WTC11 (cell line): ENCODE results near the gene WDR5B. TPM values are rescaled to one million over a fixed set of nuclear protein-coding genes. Genes with fewer than 3 reads are reported as not detected.

Experiments
- ELF4 ChIP-seq: sonication (generic); formaldehyde crosslinking; IDR thresholded peaks from 2 replicates; pipeline ENCODE4 v1.8.1; 2022; ENCODE audit warnings: low read depth, mild to moderate bottlenecking, moderate library complexity, missing genetic modification reagents
- EMX1 ChIP-seq: fragments of 250-450 bp; sonication (Bioruptor Pico); IDR thresholded peaks from 2 replicates; pipeline ENCODE4 v1.8.0; 2021; ENCODE audit warnings: mild to moderate bottlenecking
- FOXJ3 ChIP-seq: sonication (generic); formaldehyde crosslinking; IDR thresholded peaks from 2 replicates; pipeline ENCODE4 v1.9.0; 2021; ENCODE audit warnings: missing genetic modification reagents, mild to moderate bottlenecking, borderline replicate concordance
- FOXP1 ChIP-seq: sonication (generic); formaldehyde crosslinking; IDR thresholded peaks from 2 replicates; pipeline ENCODE4 v1.8.0; 2022; ENCODE audit warnings: missing genetic modification reagents, mild to moderate bottlenecking, moderate library complexity, borderline replicate concordance
- GABPB1 ChIP-seq: sonication (generic); formaldehyde crosslinking; IDR thresholded peaks from 2 replicates; pipeline ENCODE4 v1.8.1; 2023; ENCODE audit warnings: mild to moderate bottlenecking, missing genetic modification reagents
- MXD4 ChIP-seq: fragments of 250-450 bp; sonication (Bioruptor Pico); IDR thresholded peaks from 2 replicates; pipeline ENCODE4 v1.8.0; 2021; ENCODE audit warnings: mild to moderate bottlenecking, moderate library complexity, borderline replicate concordance
- NFE2L1 ChIP-seq: sonication (generic); formaldehyde crosslinking; IDR thresholded peaks from 2 replicates; pipeline ENCODE4 v1.8.1; 2023; ENCODE audit warnings: missing genetic modification reagents
- NR3C1 ChIP-seq: sonication (generic); formaldehyde crosslinking; conservative IDR thresholded peaks from 2 replicates; pipeline ENCODE4 v1.8.1; 2023; ENCODE audit warnings: low read depth, mild to moderate bottlenecking, missing genetic modification reagents
- PRRX2 ChIP-seq: fragments of 250-450 bp; sonication (Bioruptor Pico); IDR thresholded peaks from 2 replicates; pipeline ENCODE4 v1.8.0; 2021; ENCODE audit warnings: mild to moderate bottlenecking
- RORB ChIP-seq: fragments of 250-450 bp; sonication (Bioruptor Pico); IDR thresholded peaks from 2 replicates; pipeline ENCODE4 v1.9.0; 2021; ENCODE audit warnings: mild to moderate bottlenecking
- TEAD4 ChIP-seq: sonication (generic); formaldehyde crosslinking; IDR thresholded peaks from 2 replicates; pipeline ENCODE4 v1.8.0; 2022; ENCODE audit warnings: mild to moderate bottlenecking, missing genetic modification reagents
- TP53 ChIP-seq: sonication (generic); formaldehyde crosslinking; IDR thresholded peaks from 2 replicates; pipeline ENCODE4 v1.8.1; 2023; ENCODE audit warnings: mild to moderate bottlenecking, missing genetic modification reagents
- ZNF219 ChIP-seq: sonication (generic); formaldehyde crosslinking; IDR thresholded peaks from 2 replicates; pipeline ENCODE4 v1.8.0; 2023; ENCODE audit warnings: missing genetic modification reagents, mild to moderate bottlenecking, borderline replicate concordance
- ZNF317 ChIP-seq: sonication (generic); formaldehyde crosslinking; IDR thresholded peaks from 2 replicates; pipeline ENCODE4 v1.8.1; 2023; ENCODE audit warnings: low read depth, mild to moderate bottlenecking, moderate library complexity, missing genetic modification reagents, borderline replicate concordance
- total RNA-seq: library from RNA; stranded (reverse); gene quantifications from 3 replicates; pipeline ENCODE4 v1.2.3, GENCODE V29; 2021
- TF ChIP-seq, protein P1 (sequence below): sonication (generic); formaldehyde crosslinking; IDR thresholded peaks from 2 replicates; pipeline ENCODE4 v1.8.0; 2022; ENCODE audit warnings: missing genetic modification reagents
- TF ChIP-seq, protein P2 (sequence below): sonication (generic); formaldehyde crosslinking; conservative IDR thresholded peaks from 2 replicates; pipeline ENCODE4 v1.8.1; 2022; ENCODE audit warnings: mild to moderate bottlenecking, missing genetic modification reagents
- TF ChIP-seq, protein P3 (sequence below): sonication (generic); formaldehyde crosslinking; IDR thresholded peaks from 2 replicates; pipeline ENCODE4 v1.8.1; 2022; ENCODE audit warnings: mild to moderate bottlenecking, missing genetic modification reagents, moderate library complexity, borderline replicate concordance
- TF ChIP-seq, protein P4 (sequence below): sonication (generic); formaldehyde crosslinking; IDR thresholded peaks from 2 replicates; pipeline ENCODE4 v1.8.1; 2022; ENCODE audit warnings: mild to moderate bottlenecking, moderate library complexity, missing genetic modification reagents
- TF ChIP-seq, protein P5 (sequence below): fragments of 250-450 bp; sonication (Bioruptor Pico); IDR thresholded peaks from 2 replicates; pipeline ENCODE4 v1.9.0; 2021; ENCODE audit warnings: moderate library complexity, mild to moderate bottlenecking, inconsistent platforms, borderline replicate concordance
- TF ChIP-seq, protein P6 (sequence below): fragments of 200-600 bp; IDR thresholded peaks from 2 replicates; pipeline ENCODE4 v1.8.0; 2022; ENCODE audit warnings: antibody characterized with exemption
- TF ChIP-seq, protein P7 (sequence below): sonication (generic); formaldehyde crosslinking; IDR thresholded peaks from 2 replicates; pipeline ENCODE4 v1.8.0; 2022; ENCODE audit warnings: mild to moderate bottlenecking, missing genetic modification reagents
- TF ChIP-seq, protein P8 (sequence below): sonication (generic); formaldehyde crosslinking; IDR thresholded peaks from 2 replicates; pipeline ENCODE4 v1.8.0; 2022; ENCODE audit warnings: mild to moderate bottlenecking, missing genetic modification reagents
- TF ChIP-seq, protein P9 (sequence below): sonication (generic); formaldehyde crosslinking; IDR thresholded peaks from 2 replicates; pipeline ENCODE4 v1.8.1; 2023; ENCODE audit warnings: mild to moderate bottlenecking, missing genetic modification reagents, moderate library complexity

Gene WDR5B
- total RNA-seq, 1 experiment from 2014 or later = 2.8 TPM

DNA sequence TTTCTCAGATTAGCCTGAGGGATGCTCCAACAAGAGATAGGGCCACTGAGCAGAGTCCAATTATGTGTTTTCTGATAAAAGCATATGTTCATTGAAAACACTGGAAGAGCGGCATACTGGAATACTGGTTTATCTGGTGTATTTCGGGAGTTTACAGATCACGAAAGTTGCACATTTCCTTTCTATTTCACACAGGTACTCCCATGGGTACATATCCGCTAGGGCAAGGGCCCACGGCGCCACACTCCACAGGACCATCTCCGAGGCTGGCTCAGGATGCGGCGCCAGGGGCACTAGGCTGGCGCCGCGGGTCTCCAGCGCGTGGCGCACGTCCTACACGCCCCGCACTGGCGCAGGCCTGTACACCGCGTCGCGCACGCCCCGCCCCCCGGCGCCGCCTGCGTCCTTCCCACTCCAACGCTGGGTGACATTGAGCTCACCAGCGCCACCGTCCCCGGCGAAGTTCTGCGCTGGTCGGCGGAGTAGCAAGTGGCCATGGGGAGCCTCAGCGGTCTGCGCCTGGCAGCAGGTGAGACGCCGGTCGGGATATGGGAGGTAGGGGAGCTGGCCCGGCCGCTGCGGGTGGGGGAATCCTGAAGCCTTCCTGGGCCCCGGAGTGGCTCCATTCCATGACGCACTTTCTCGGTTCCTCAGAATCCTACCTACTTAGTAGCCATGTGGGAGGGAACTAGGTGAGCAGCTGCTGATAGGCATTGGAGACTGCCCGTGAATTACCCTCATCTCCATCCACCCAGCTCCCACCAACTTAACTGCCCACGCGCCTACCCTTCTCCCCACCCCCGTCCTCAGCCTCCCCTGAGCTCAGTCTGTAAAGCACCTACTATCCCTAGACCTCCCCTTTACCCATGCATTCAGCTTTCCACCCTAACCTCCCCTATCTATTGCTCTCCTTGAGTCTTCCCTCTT, 31.8 kb downstream of the WDR5B start, which contains the start of gene FAM162A (continued):
- TF ChIP-seq ZNF219 (CRISPR knock-in tag) (0 out of 2 replicates have a peak, but pooled peaks have one; percentile 32), EMX1 (CRISPR knock-in tag) (no peak), NFE2L1 (CRISPR knock-in tag) (no peak; the same call in 1 of the 2 replicates), FOXP1 (CRISPR knock-in tag) (peak; percentile 69), MXD4 (CRISPR knock-in tag) (no peak), TEAD4 (CRISPR knock-in tag) (no peak), GABPB1 (CRISPR knock-in tag) (peak; percentile 49), ZNF317 (CRISPR knock-in tag) (no peak), TP53 (0 out of 2 replicates have a peak, but pooled peaks have one; percentile 37), RORB (CRISPR knock-in tag) (no peak), FOXJ3 (no peak), PRRX2 (CRISPR knock-in tag) (no peak), ELF4 (CRISPR knock-in tag) (no peak), NR3C1 (no peak)
- TF ChIP-seq, protein P1, sequence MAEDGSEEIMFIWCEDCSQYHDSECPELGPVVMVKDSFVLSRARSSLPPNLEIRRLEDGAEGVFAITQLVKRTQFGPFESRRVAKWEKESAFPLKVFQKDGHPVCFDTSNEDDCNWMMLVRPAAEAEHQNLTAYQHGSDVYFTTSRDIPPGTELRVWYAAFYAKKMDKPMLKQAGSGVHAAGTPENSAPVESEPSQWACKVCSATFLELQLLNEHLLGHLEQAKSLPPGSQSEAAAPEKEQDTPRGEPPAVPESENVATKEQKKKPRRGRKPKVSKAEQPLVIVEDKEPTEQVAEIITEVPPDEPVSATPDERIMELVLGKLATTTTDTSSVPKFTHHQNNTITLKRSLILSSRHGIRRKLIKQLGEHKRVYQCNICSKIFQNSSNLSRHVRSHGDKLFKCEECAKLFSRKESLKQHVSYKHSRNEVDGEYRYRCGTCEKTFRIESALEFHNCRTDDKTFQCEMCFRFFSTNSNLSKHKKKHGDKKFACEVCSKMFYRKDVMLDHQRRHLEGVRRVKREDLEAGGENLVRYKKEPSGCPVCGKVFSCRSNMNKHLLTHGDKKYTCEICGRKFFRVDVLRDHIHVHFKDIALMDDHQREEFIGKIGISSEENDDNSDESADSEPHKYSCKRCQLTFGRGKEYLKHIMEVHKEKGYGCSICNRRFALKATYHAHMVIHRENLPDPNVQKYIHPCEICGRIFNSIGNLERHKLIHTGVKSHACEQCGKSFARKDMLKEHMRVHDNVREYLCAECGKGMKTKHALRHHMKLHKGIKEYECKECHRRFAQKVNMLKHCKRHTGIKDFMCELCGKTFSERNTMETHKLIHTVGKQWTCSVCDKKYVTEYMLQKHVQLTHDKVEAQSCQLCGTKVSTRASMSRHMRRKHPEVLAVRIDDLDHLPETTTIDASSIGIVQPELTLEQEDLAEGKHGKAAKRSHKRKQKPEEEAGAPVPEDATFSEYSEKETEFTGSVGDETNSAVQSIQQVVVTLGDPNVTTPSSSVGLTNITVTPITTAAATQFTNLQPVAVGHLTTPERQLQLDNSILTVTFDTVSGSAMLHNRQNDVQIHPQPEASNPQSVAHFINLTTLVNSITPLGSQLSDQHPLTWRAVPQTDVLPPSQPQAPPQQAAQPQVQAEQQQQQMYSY (CRISPR knock-in tag) = peak; percentile 86
- TF ChIP-seq, protein P2, sequence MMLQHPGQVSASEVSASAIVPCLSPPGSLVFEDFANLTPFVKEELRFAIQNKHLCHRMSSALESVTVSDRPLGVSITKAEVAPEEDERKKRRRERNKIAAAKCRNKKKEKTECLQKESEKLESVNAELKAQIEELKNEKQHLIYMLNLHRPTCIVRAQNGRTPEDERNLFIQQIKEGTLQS (CRISPR knock-in tag) = no peak
- TF ChIP-seq, protein P3, sequence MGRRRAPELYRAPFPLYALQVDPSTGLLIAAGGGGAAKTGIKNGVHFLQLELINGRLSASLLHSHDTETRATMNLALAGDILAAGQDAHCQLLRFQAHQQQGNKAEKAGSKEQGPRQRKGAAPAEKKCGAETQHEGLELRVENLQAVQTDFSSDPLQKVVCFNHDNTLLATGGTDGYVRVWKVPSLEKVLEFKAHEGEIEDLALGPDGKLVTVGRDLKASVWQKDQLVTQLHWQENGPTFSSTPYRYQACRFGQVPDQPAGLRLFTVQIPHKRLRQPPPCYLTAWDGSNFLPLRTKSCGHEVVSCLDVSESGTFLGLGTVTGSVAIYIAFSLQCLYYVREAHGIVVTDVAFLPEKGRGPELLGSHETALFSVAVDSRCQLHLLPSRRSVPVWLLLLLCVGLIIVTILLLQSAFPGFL (CRISPR knock-in tag) = no peak; the same call in 1 of the 2 replicates
- TF ChIP-seq, protein P4, sequence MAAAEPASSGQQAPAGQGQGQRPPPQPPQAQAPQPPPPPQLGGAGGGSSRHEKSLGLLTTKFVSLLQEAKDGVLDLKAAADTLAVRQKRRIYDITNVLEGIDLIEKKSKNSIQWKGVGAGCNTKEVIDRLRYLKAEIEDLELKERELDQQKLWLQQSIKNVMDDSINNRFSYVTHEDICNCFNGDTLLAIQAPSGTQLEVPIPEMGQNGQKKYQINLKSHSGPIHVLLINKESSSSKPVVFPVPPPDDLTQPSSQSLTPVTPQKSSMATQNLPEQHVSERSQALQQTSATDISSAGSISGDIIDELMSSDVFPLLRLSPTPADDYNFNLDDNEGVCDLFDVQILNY (CRISPR knock-in tag) = 0 out of 2 replicates have a peak, but pooled peaks have one; percentile 54
- TF ChIP-seq, protein P5, sequence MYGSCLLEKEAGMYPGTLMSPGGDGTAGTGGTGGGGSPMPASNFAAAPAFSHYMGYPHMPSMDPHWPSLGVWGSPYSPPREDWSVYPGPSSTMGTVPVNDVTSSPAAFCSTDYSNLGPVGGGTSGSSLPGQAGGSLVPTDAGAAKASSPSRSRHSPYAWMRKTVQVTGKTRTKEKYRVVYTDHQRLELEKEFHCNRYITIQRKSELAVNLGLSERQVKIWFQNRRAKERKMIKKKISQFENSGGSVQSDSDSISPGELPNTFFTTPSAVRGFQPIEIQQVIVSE (CRISPR knock-in tag) = no peak
- TF ChIP-seq, protein P6, sequence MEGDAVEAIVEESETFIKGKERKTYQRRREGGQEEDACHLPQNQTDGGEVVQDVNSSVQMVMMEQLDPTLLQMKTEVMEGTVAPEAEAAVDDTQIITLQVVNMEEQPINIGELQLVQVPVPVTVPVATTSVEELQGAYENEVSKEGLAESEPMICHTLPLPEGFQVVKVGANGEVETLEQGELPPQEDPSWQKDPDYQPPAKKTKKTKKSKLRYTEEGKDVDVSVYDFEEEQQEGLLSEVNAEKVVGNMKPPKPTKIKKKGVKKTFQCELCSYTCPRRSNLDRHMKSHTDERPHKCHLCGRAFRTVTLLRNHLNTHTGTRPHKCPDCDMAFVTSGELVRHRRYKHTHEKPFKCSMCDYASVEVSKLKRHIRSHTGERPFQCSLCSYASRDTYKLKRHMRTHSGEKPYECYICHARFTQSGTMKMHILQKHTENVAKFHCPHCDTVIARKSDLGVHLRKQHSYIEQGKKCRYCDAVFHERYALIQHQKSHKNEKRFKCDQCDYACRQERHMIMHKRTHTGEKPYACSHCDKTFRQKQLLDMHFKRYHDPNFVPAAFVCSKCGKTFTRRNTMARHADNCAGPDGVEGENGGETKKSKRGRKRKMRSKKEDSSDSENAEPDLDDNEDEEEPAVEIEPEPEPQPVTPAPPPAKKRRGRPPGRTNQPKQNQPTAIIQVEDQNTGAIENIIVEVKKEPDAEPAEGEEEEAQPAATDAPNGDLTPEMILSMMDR = no peak
- TF ChIP-seq, protein P7, sequence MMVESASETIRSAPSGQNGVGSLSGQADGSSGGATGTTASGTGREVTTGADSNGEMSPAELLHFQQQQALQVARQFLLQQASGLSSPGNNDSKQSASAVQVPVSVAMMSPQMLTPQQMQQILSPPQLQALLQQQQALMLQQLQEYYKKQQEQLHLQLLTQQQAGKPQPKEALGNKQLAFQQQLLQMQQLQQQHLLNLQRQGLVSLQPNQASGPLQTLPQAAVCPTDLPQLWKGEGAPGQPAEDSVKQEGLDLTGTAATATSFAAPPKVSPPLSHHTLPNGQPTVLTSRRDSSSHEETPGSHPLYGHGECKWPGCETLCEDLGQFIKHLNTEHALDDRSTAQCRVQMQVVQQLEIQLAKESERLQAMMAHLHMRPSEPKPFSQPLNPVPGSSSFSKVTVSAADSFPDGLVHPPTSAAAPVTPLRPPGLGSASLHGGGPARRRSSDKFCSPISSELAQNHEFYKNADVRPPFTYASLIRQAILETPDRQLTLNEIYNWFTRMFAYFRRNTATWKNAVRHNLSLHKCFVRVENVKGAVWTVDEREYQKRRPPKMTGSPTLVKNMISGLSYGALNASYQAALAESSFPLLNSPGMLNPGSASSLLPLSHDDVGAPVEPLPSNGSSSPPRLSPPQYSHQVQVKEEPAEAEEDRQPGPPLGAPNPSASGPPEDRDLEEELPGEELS (CRISPR knock-in tag) = peak; percentile 86; the same call in 1 of the 2 replicates
- TF ChIP-seq, protein P8, sequence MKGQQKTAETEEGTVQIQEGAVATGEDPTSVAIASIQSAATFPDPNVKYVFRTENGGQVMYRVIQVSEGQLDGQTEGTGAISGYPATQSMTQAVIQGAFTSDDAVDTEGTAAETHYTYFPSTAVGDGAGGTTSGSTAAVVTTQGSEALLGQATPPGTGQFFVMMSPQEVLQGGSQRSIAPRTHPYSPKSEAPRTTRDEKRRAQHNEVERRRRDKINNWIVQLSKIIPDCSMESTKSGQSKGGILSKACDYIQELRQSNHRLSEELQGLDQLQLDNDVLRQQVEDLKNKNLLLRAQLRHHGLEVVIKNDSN = no peak
- TF ChIP-seq, protein P9, sequence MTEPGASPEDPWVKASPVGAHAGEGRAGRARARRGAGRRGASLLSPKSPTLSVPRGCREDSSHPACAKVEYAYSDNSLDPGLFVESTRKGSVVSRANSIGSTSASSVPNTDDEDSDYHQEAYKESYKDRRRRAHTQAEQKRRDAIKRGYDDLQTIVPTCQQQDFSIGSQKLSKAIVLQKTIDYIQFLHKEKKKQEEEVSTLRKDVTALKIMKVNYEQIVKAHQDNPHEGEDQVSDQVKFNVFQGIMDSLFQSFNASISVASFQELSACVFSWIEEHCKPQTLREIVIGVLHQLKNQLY (CRISPR knock-in tag) = no peak
